Testis (tissue), 2 donors: ENCODE measurements around the gene SIRT6.

ENCODE experiments used
- POLR2A ChIP-seq: fragments of 450-650 bp; IDR thresholded peaks from one replicate; pipeline ENCODE4 v1.6.1; 2017; ENCODE audit warnings: antibody characterized with exemption, mild to moderate bottlenecking, moderate library complexity
- TF ChIP-seq, protein P1 (sequence below), 3 experiments: fragments of 450-650 bp in 2 of 3; fragments of 200-600 bp in 1 of 3; sonication (generic) in 1 of 3; IDR thresholded peaks; one replicate each; pipeline ENCODE4 v1.5.1; 2016 to 2019; ENCODE audit warnings: antibody characterized with exemption in 3 of 3, mild to moderate bottlenecking in 2 of 3, moderate library complexity in 1 of 3

DNA sequence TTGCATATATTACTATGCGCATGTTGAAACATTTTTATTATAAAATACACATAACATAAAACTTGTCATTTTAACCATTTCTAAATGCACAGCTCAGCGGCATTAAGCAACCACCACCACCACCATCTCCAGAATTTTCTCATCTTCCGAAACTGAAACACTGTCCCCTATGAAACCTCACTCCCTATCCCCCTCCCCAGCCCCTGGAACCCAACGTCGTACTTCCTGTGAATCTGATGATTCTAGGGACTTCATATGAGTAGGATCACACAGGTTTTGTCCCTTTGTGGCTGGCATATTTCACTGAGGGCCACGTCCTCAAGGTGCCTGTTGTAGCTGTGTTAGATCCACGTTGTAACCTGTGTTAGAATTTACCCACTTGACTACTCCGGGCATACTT is 57.7 kb downstream of the SIRT6 start:
- TF ChIP-seq, protein P1, sequence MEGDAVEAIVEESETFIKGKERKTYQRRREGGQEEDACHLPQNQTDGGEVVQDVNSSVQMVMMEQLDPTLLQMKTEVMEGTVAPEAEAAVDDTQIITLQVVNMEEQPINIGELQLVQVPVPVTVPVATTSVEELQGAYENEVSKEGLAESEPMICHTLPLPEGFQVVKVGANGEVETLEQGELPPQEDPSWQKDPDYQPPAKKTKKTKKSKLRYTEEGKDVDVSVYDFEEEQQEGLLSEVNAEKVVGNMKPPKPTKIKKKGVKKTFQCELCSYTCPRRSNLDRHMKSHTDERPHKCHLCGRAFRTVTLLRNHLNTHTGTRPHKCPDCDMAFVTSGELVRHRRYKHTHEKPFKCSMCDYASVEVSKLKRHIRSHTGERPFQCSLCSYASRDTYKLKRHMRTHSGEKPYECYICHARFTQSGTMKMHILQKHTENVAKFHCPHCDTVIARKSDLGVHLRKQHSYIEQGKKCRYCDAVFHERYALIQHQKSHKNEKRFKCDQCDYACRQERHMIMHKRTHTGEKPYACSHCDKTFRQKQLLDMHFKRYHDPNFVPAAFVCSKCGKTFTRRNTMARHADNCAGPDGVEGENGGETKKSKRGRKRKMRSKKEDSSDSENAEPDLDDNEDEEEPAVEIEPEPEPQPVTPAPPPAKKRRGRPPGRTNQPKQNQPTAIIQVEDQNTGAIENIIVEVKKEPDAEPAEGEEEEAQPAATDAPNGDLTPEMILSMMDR (IDR thresholded peaks at IDR 0.05): no peak
- no peak for TF ChIP-seq POLR2A
